Activated CD4-positive, alpha-beta T cell treated with anti-CD3 and anti-CD28 coated beads, Interleukin-2, amount 50 U/mL, for 16 hours (primary cell): Measurements from ENCODE around the gene EPHB3.

Experiments used
- DNase-seq: peaks from one replicate; pipeline ENCODE4 v3.0.0-alpha.2; 2020

EPHB3 gene

DNA sequence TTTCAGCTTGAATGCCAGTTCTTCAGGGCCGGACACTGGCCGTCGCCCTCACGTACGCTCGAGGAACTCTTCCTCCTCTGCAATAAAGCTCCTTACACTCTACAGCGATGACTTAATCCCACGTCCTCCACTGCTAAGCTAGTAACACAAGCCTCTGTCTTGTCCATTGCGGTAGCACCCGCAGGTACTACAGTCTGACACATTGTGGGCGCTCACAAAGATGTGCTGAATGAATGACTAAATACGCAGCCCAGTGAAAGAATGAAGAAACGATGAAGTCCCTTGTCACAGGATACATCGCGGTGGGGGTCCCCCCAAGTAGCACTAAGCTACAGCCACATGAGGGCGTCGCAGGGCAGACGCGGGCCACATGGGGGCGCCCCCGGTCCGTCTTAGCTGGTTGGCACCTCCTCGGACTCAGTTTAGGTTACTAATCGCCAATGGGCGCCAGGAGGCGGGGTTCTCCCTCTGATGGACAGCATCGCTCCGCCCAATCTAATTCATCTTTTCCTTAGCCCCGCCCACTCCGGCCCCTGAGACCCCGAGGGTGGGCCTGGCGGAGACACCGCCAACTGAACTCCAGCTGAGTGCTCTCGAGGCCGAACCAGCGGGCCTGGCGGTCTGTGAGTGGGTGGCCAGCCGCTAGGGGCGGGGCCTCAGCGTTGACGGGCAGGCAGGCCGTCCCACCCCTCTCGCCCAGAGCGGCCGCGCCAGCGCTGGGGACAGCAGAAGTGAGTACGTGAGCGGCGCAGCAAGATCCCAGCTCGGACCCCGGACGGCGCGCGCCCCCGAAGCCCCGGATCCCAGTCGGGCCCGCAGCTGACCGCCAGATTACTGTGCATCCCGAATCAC, at the start of gene EPHB3:
EPHB3 (plus strand) TSS at position 725 of the 852 bp plus-strand sequence. CDS start 451 bp downstream, outside the sequence.
- DNase-seq: peak; percentile 90

DNA sequence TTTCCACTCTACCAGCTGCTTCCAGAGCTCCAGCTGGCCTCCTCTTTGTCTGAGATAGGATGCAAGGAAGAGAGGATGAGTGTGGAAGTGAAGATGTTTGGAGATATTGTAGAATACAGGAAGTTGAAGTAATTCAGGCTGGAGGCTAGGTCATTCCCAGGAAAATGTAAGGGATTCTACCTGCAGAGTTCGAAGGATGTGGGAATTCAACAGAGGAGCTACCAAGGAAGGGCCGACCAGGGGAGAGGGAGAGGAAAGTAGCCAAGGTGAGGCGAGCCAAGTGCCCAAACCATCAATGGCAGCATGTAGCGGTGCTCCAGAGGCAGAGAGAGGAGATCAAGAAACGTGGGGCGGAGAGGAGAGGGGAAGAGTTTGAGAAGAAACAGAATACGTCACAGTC, 49.0 kb upstream of the EPHB3 start:
- no peak for DNase-seq

DNA sequence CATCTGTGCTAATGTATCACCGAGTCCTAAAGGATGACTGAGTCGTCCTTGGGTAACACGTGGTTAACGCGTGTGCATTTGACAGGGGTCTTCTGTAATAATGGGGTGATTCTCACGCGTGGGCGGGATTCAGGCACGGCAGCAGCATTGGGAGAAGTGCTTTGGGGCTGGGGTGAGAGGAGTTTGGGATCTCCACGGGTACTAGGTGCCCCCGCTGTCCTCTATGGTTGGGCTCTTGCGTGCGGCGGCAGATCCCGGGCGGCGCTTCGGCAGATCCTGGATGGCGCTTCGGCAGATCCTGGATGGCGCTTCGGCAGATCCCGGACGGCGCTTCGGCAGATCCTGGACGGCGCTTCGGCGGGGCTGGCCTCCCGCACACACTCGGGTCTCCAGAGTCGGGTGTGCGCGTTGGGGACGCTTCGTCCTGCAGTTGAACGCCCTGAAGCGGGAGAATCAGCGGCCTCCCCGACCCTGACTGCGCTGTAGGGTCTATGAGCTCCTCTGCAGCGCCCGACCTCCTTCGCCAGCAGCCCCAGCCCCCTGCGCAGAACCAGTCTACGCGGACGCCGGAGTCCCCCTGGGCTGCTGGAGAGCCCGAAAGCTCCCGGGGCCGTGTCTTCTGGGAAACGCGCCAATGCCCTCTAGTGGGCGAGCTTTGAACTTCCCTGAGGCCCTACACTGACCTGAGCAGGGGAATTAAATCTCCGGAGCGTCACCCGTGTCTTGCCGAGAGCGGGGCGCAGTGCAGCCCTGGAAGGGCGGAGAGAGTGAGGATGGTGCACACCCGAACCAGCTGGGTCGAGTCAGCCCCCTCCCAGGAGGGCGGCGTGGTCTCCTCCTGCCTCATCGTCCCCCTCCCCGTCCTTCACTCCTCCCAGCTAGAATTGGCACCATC, 48.1 kb upstream of the EPHB3 start:
- peak; percentile 84 for DNase-seq

DNA sequence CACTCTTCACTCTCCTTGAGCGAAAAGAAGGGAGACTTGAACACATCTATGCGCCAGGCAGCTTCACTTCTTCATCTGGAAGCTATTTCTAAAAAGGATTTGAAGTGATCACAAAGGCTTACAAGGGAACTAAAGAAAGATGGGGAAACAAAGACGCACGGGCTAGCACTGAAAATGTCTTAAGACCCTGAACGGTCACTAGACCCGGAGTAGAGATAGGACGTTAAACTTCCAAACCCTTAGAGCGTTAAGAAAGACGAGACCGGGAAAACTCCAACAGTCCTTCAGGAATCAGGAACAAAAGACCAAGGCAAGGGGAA, 47.5 kb upstream of the EPHB3 start:
- DNase-seq: no peak

DNA sequence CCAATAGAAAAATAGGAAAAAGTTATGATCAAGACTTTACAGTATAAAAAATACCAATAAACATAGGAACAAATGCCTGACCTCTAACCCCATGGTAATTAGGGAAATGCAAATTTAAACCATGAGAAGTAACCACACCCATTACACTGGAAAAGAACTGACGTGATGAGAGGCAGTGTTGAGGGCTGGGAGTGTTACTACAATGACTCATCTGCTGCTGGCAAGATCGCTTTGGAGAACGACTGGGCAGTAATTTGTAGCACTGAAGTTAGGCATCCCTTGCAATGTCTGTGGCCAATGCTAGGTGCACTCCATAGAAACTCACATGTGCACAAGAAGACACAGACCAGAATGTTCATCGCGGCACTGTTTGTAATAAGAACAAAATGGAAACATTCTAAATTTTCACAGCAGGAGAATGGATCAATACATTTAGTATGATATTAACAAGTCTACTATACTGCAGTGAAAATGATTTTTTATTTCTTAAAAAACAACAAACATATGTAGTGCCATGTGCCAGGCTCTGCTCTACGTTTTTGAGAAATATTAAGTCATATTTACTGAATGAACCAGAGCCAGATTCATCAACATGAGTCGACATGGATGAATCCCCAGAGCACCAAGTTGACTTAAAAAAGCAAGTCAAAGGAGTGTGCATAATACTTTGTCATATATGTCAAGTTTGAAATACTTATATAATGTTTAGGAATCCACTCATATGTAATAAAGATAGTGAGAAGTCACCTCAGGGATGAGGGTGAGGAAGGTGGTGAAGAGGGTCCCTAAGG, 37.6 kb upstream of the EPHB3 start:
- DNase-seq: peak; percentile 64

DNA sequence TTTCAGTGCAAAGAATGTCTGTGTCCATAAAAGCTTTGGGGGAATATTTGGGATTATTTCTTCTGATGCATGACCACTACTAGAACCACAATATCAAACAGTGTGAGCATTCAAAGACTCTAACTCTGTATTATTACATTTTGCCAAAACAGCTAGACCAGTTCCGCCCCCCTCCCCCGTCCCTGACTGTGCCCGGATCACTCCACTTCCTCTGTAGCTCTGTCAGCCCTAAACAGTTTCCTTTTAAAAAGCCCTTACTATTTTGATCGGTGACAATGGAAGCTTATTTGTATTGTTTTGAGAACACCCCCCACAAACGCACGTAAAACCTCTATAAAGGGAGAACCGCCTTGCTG, 36.6 kb upstream of the EPHB3 start:
- peak; percentile 12 for DNase-seq

DNA sequence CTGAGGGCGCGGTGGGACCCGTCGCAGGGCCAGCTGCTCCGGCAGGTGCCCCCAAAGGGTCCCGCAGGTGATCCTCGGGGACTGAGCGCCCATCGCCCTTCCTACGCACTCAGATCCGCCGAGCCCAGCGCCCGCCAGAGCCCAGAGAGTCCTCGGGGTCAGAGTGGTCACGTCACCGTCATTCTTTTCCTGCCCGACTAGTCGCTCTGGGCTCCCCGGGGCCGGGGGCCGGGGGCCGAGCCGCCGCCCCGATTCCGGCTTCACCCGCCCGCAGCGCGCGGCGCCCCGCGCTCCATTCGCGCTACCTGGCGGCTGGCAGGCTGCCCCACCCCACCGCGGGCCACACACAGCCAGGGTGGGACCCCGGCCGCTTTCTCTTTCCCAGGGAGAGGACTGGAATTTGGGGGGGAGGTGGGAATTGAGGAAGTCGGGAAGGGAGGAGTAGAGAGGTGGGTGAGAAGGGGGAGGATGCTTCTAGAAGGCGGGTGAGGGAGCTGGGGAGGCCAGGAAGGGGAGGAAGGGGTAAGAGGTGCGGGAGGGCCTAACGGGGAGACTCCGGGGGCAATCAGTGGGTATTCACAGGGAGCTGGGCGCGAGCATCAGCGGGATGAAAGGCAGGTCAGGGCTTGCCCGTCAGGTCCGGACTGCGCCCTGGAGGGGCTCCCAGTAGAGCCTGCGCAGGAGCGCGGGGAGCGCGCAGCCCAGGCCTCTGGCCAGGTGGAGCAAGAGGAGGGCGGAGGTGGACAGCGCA, 36.1 kb upstream of the EPHB3 start:
- DNase-seq: no peak

DNA sequence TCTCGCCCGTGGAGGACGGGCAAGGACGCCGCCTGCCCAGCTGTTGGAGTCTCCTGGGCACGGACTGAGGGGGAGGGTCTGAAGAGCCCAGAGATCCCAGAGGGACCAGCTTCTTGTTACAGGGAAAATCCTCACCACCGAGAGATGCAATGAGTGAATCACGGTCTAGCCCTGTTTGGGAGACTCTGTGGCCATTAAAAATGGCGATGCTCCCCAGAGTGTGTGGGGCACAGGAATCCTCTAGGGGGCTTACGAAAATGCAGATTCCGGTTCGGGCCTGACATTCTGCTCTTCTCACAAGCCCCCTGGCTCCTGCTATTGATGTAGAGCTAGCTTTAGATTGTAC, 35.5 kb upstream of the EPHB3 start:
- no peak for DNase-seq

DNA sequence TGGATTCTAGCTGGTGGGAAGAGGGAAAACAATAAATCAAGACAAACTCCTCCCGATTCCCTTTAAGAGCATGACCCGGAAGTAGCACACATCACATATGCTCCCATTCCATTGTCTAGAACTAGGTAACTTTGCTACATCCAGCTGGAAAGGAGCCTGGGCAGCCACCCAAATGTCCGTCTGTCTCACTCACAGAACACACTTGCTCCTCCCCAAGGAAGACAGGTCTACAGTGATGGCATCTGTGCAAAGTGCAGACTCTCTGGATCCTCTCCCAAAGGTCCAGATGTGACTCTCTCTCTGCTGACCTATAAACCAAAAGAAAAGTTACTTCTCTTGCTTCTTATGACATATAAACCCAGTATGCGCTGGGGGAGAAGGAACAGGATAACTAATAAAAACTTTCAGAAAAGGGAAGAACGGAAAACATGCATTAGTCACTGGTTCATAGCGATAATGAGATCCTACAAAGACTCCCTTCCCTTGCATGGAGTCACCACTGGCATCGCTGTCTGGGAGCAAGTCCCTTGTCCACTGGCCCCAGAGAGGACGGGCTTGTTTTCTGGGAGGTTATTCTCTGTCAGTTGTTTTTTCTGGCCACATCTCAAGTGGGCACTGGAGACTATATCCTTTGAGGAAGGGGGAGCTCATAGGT, 29.8 kb upstream of the EPHB3 start:
- DNase-seq: no peak

DNA sequence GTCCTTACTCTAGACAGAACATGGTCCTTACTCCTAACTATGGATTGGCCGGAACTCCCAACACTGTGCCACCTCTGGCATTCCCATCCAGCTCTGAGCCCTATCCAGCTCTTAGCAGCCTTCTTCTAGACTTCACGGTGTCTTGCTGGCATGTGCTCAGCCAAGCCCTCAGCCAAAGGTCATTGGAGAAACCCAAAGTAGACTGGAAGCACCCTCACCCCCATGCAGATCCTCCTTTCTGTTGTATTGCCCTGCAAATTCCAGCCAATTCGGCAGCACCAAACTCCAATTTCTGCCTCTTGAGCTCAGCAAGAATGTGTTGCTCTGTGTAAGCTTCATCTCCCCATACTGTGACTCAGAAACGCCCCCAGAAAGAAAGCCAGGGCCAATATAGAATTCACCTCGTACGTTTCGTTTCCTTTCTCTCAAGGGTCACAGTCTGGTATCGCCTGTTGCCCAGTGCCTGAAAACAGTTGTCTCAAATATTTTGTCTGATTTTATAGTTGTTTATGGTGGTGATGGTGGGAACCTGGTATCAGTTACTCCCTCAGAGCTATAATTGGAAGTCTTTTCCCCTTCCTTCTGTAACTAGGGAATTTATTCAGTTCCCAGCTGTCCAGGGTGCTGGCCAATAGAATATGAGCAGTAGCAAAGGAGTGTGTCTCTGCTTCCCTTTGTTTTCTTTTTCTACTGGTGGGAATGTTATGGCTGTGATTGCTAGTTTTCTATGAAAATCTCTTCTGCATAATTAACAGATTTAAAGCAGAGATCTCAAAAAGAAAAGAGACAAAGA, 28.4 kb upstream of the EPHB3 start:
- no peak for DNase-seq

DNA sequence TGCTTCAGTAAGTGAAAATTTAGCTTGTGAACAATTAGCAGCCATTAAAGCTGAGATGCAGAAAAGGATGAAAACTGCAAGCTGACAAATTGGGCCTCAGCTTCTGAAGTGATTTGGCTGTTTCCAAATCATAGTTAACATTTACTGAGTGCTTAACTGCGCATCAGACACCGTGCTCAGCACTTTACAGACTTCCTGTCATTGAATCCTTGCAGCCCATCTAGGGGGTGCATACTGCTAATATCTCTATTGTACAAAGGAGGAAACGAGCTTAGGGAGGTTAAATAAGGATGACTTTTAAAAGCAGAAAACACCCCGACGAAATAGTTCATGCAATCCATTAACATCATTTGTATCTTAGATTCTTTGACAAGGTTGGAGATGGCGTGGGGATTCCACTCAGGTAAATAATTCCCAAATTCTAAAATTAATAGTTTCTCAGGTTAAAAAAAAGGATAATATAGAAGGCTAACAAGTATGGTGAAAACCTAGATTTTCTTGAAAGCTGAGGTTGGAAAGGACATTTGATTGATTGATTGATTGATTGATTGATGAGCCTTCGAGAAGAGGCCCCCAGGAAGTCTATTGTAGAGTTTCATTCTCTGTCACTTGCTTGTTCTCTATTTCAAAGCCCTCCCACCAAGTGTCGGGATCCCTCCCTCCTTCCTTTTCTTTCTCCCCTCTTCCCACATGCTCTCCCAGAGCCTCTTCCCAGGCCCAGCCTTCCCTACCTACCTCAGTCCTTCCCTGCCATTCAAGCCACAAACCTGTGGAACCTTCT, 23.5 kb upstream of the EPHB3 start:
- no peak for DNase-seq

DNA sequence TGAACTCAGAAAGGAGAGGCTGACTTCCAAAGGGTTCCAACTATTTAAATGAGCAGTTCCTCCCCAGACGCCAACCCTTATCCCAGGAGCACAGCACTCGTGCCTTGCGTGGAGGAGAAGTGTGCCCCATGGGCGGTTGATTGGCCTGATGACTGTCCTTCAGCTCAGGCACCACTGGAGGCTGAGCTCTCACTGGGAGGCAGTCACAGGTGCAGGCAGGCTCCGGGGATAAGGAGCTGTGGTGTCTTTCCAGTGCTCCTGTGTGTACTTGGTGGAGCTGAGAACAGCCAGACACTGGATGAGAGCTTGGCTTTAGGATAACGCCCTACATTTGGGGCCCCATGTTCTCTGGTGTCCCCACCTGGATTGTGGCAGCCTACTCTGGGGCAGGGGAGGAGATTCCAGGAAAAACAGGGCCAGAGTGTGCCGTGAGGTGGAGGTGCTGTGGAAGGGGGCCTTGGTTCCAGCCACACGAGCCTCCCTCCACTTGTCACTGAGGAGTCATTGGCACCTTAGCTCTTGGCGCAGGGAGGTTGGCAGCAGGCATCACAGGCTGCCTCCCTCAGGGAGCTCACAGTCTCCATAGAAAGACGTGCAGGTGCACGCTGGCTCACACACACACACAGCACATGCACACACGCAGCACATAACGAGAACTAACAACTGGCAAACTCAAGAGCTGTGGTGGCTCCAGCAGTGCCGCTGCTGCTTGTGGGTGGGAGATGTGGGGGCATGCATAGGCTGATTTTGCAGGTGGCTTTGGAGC, 22.7 kb upstream of the EPHB3 start:
- DNase-seq: no peak

DNA sequence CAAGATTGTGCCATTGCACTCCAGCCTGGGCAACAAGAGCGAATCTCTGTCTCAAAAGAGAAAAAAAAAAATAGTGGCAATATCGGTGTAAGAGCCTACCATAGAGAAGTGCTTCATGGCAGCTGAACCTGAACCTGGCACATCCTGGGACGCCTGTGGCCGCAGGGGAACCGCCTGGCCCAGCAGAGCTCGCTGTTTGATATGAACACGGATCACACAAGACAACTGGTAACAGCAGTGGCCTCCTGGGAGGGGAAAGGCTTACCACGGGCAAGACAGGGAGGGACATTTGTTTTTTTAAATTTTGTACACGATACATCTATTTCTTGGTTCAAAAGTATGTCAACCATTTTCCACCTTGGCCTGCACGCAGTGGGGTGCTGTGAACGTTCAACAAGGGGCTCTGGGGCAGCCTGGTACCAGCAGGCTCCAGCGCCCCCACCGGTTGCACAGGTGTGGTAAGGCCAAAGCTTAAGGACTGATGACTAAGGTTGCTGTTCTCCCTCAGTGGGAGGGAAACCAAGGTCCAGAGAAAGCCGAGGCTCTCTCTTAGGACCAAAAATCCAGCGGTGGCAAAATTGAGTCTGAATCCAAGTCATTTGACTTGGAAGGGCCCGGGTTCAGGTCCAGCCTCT, 21.7 kb upstream of the EPHB3 start:
- DNase-seq: no peak

DNA sequence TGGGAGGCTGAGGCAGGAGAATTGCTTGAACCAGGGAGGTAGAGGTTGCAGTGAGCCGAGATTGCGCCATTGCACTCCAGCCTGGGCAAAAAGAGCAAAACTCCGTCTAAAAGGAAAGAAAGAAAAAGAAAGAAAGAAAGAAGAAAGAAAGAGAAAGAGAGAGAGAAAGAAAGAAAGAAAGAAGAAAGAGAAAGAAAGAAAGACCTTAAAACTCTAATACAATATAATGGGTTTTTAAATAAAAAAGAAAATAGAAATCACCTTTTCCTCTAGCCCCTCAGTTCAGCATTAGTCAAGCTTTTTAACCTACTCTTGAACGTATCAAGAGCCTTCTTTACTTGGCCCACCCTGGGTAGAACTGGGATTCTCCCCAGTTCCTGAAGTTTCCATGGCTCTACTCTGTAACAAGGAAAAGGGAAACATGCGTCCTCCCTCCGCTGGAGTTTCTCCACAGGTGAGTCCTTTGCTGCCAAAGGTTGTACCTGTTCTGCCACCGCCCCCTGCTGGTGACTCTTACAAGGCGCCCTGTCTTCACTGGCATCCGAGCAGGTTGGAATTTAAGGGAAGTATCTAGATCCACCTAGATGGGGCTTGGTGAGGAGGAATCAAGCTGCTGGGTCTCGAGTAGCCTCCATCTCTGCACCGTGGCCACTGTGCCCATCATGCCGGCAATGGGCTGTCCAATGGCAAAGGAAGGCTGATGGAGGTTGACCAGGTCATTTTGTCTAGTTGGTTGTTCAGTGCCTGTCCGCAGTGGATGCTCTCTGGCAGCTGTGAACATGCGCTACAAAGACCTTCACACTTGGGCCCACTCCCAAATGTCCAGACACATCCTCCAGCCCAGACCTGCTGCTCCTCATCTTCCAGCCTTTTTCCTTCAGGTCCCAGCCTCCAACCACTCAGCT, 20.6 kb upstream of the EPHB3 start:
- peak; percentile 61 for DNase-seq

DNA sequence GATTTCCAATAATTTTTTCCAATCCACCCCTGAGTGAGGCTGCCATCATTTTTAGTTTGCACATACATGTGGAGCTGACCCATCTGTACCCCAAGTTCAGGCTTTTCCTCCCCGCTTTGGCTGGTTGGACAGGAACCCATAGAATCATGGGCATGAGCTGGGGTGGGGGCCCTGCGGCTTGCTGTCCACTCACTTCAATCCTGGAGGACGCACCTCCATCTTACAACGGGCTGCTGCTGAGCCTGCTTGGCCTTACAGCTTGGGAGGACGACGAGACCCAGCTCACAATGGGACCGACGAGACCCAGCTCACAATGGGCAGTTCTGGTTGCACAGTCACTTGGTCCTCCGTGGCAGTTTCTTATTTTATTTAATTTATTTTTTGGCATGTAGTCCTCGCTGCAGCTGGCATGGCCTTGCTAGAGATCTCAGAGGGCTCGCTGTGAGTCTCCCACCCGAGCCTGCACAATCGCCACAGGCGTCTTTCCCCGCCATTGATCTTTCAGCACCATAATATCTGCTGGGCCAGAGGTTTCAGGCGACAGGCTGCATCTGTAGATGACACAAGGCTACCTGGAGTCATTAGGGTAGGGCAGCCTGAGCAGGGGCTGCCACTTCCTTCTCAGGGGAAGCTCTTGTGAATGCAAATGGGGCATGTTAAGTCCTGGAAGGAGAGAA, 19.6 kb upstream of the EPHB3 start:
- no peak for DNase-seq

DNA sequence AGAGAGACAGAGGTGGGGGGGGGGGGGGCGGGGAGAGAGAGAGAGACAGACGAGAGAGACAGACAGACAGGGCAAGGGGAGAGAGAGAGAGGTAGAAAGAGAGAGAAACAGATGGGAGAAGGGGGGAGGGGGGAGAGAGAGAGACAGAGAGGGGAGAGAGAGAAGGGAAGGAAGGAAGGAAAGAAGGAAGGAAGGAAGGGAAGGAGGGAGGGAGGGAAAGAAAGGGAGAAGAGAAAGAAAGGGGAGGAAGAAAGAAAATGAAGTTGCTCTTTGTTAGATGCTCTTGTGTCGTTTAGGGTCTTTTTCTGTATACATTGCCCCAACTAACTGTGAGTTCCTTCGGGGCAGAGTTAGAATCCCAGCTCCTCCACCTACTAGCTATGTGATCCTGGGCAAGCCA, 19.0 kb upstream of the EPHB3 start:
- no peak for DNase-seq

DNA sequence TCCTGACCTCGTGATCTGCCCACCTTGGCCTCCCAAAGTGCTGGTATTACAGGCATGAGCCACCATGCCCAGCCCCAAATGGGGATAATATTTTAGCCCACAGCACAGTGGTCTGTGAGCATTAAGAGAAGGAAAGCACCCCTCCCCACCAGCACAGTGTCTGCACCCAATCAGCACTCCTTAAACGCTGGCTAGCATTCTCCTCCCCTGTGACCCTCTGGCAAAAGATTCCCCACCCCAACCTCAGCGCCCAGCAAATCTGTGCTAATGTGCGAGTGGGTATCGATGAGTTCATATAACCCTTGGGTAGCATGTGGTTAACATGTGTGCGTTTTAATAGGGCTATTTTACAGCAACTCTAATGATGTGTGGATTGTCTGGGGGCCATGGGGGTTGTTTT, 18.3 kb upstream of the EPHB3 start:
- no peak for DNase-seq
